HepG2 (cell line): ENCODE measurements around the gene PLCL2. TPM values are rescaled to one million over a fixed set of nuclear protein-coding genes. Genes with fewer than 3 reads are reported as not detected.

Experiments
- ATAC-seq: fragments of 200-7000 bp; cut with Tn5 transposase; 3 replicates; pipeline ENCODE4 v1.9.1; 2020; ENCODE audit warnings: mild to moderate bottlenecking, moderate library complexity
- BruUV-seq: library from RNA; stranded (reverse); fragments of 400-500 nt; replicated peaks from 2 replicates; lab custom pipeline; 2021; lab: Mats Ljungman, UMichigan
- CTCF ChIA-PET: fragments of 300-600 bp; formaldehyde crosslinking; extraction: SDS; loops from one replicate; lab custom pipeline; 2021; ENCODE audit warnings: low total read pairs, inconsistent platforms, low intra/inter-chr PET ratio; lab: Yijun Ruan, JAX
- POLR2A ChIA-PET: fragments of 350-600 bp; sonication (Branson Sonifier 250); formaldehyde crosslinking; loops from one replicate; lab custom pipeline; 2020; ENCODE audit warnings: antibody characterized with exemption, inconsistent platforms; lab: Yijun Ruan, JAX
- DNase-seq: peaks from one replicate; pipeline ENCODE4 v3.0.0-alpha.2; 2015; ENCODE audit warnings: low spot score
- FAIRE-seq: peaks from 3 replicates; lab custom pipeline; 2011; peaks lifted over from hg19 to GRCh38; lab: Jason Lieb, UNC
- H2AFZ ChIP-seq: one replicate; pipeline ENCODE4 v1.6.1; 2011; ENCODE audit warnings: low read length, inconsistent platforms
- H3K27ac ChIP-seq: fragments of 300-600 bp; 3 replicates; pipeline ENCODE4 v1.8.0; 2011; ENCODE audit warnings: mixed run types, mild to moderate bottlenecking, mixed read lengths, low read length, inconsistent platforms; ENCODE audit not compliant: insufficient read depth; ENCODE audit errors: extremely low read length
- H3K27me3 ChIP-seq, 2 experiments: fragments of 200-600 bp in 1 of 2; 2 replicates in 1 of 2; 3 replicates in 1 of 2; pipeline versions ENCODE4 v1.6.0 to v1.8.0; 2011; ENCODE audit warnings: low read length in 2 of 2, mild to moderate bottlenecking in 2 of 2, moderate library complexity in 2 of 2, inconsistent platforms in 1 of 2; ENCODE audit not compliant: insufficient read depth in 2 of 2, control insufficient read depth in 1 of 2
- H3K36me3 ChIP-seq, 2 experiments: fragments of 200-600 bp in 1 of 2; replicated peaks in 1 of 2; 2 replicates in 1 of 2; 3 replicates in 1 of 2; pipeline versions ENCODE4 v1.5.1 to v1.8.0; 2011; ENCODE audit warnings: low read length in 2 of 2, inconsistent platforms in 1 of 2; ENCODE audit not compliant: insufficient read depth in 2 of 2, control insufficient read depth in 1 of 2
- H3K4me1 ChIP-seq: 2 replicates; pipeline ENCODE4 v1.5.1; 2012; ENCODE audit warnings: low read length, inconsistent platforms; ENCODE audit not compliant: insufficient read depth
- H3K4me2 ChIP-seq: 2 replicates; pipeline ENCODE4 v1.6.0; 2011; ENCODE audit warnings: low read depth, low read length, inconsistent platforms
- H3K4me3 ChIP-seq, 3 experiments: fragments of 200-600 bp in 1 of 3; sonication (generic), shearing (Covaris generic) in 1 of 3; replicated peaks in 1 of 3; 2 replicates each; pipeline ENCODE4 v1.5.1; 2011 to 2016; ENCODE audit warnings: low read length in 3 of 3, inconsistent platforms in 2 of 3, low read depth in 2 of 3, mild to moderate bottlenecking in 2 of 3, control low read depth in 1 of 3, mixed read lengths in 1 of 3; ENCODE audit not compliant: insufficient read depth in 1 of 3
- H3K79me2 ChIP-seq: one replicate; pipeline ENCODE4 v1.6.1; 2011; ENCODE audit warnings: low read length, inconsistent platforms; ENCODE audit not compliant: insufficient read depth
- H3K9ac ChIP-seq: 2 replicates; pipeline ENCODE4 v1.6.0; 2011; ENCODE audit warnings: mild to moderate bottlenecking, low read depth, low read length, inconsistent platforms; ENCODE audit not compliant: insufficient read depth
- H3K9me3 ChIP-seq: 2 replicates; pipeline ENCODE4 v1.5.1; 2012; ENCODE audit warnings: mild to moderate bottlenecking, low read length
- H4K20me1 ChIP-seq: 2 replicates; pipeline ENCODE4 v1.6.0; 2011; ENCODE audit warnings: inconsistent platforms, mild to moderate bottlenecking, low read length, moderate library complexity; ENCODE audit not compliant: insufficient read depth
- HMGXB3 ChIP-seq: sonication (generic); formaldehyde crosslinking; IDR thresholded peaks from 2 replicates; pipeline ENCODE4 v1.4.0; 2020; ENCODE audit warnings: missing genetic modification reagents, borderline replicate concordance
- RAD51 ChIP-seq: fragments of 450-650 bp; IDR thresholded peaks from 2 replicates; pipeline ENCODE4 v1.6.1; 2016; ENCODE audit warnings: borderline replicate concordance
- RORA ChIP-seq: sonication (generic); formaldehyde crosslinking; IDR thresholded peaks from 2 replicates; pipeline ENCODE4 v1.5.0; 2020; ENCODE audit warnings: mild to moderate bottlenecking, missing genetic modification reagents, moderate library complexity
- SYNCRIP ChIP-seq: fragments of 200-400 bp; formaldehyde crosslinking; IDR thresholded peaks from 2 replicates; pipeline ENCODE4 v1.6.1; 2018; ENCODE audit warnings: mild to moderate bottlenecking, low read depth, low read length; ENCODE audit not compliant: insufficient read depth
- U2AF2 ChIP-seq: fragments of 200-400 bp; formaldehyde crosslinking; IDR thresholded peaks from 2 replicates; pipeline ENCODE4 v1.6.1; 2017; ENCODE audit warnings: low read depth, mild to moderate bottlenecking, low read length
- UBTF ChIP-seq: sonication (generic); formaldehyde crosslinking; IDR thresholded peaks from 2 replicates; pipeline ENCODE4 v1.4.0; 2020; ENCODE audit warnings: mild to moderate bottlenecking, missing genetic modification reagents
- ZNF280B ChIP-seq: sonication (generic); formaldehyde crosslinking; IDR thresholded peaks from 2 replicates; pipeline ENCODE4 v1.5.0; 2020; ENCODE audit warnings: missing genetic modification reagents, mild to moderate bottlenecking, borderline replicate concordance
- ZSCAN9 ChIP-seq: IDR thresholded peaks from 2 replicates; pipeline ENCODE4 v1.6.1; 2016; ENCODE audit warnings: borderline replicate concordance
- WGBS: methylation state at CpG from one replicate; pipeline ENCODE4 v1.1.6; 2017; ENCODE audit warnings: low lambda C conversion rate; 5-methylcytosine and 5-hydroxymethylcytosine counted together
- in situ Hi-C: cut with HindIII; loops from 2 replicates; pipeline ENCODE4 v1.10.0; 2017; ENCODE audit warnings: low pct_unique_long_range_greater_than_20kb; ENCODE audit not compliant: extremely low pct_ligation_motif_present
- intact Hi-C: fragments of 100-400 bp; cut with micrococcal nuclease; formaldehyde crosslinking; loops from one replicate; pipeline ENCODE4 v1.10.0; 2022; ENCODE audit not compliant: unreplicated experiment
- polyA plus RNA-seq, 8 experiments: library from polyadenylated mRNA; depleted of rRNA in 3 of 8; stranded (reverse) in 7 of 8; unstranded in 1 of 8; fragments of >200 nt; fragmentation: Illumina TruSeq in 4 of 8; extraction: Trizol in 4 of 8; gene quantifications; 2 replicates each; pipeline versions ENCODE4 v1.2.1 to v1.2.3, GENCODE V29; 2011 to 2016; ENCODE audit warnings: low read depth in 4 of 8, missing spikeins in 1 of 8, mixed read lengths in 1 of 8; ENCODE audit not compliant: insufficient read depth in 1 of 8
- total RNA-seq, 5 experiments: library from RNA; depleted of rRNA; stranded (reverse); fragments of >200 nt; fragmentation: Illumina TruSeq; extraction: Trizol; gene quantifications; 2 replicates each; pipeline ENCODE4 v1.2.3, GENCODE V29; 2016; ENCODE audit warnings: low read depth in 1 of 5
- TF ChIP-seq, protein P1 (sequence below): IDR thresholded peaks from 2 replicates; pipeline ENCODE4 v1.6.1; 2016; ENCODE audit warnings: control low read depth
- TF ChIP-seq, protein P2 (sequence below): sonication (generic); formaldehyde crosslinking; IDR thresholded peaks from 2 replicates; pipeline ENCODE4 v1.4.0; 2020; ENCODE audit warnings: missing genetic modification reagents, mild to moderate bottlenecking, borderline replicate concordance

The PLCL2 gene
- total and polyA plus RNA-seq, 2 of the 13 experiments (the other 11 are each of a cell fraction or from before 2014, with no cell fraction given) = not detected

GRCh38 chr3:17047162-17047561, 162.4 kb downstream of the PLCL2 start:
- CTCF ChIA-PET = no interaction called here
- in situ Hi-C loops = loop anchor here (25.0 kb wide), 1 partner anchor 435 kb away; the partner anchor contains the start of gene DAZL
- no TSS peak for BruUV-seq
- TF ChIP-seq RAD51 (no peak), ZNF280B (CRISPR knock-in tag) (no peak), HMGXB3 (CRISPR knock-in tag) (no peak), SYNCRIP (no peak), U2AF2 (no peak), UBTF (no peak), RORA (CRISPR knock-in tag) (no peak), ZSCAN9 (CRISPR knock-in tag) (no peak)
- TF ChIP-seq, protein P1, sequence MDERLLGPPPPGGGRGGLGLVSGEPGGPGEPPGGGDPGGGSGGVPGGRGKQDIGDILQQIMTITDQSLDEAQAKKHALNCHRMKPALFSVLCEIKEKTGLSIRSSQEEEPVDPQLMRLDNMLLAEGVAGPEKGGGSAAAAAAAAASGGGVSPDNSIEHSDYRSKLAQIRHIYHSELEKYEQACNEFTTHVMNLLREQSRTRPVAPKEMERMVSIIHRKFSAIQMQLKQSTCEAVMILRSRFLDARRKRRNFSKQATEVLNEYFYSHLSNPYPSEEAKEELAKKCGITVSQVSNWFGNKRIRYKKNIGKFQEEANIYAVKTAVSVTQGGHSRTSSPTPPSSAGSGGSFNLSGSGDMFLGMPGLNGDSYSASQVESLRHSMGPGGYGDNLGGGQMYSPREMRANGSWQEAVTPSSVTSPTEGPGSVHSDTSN = no peak
- TF ChIP-seq, protein P2, sequence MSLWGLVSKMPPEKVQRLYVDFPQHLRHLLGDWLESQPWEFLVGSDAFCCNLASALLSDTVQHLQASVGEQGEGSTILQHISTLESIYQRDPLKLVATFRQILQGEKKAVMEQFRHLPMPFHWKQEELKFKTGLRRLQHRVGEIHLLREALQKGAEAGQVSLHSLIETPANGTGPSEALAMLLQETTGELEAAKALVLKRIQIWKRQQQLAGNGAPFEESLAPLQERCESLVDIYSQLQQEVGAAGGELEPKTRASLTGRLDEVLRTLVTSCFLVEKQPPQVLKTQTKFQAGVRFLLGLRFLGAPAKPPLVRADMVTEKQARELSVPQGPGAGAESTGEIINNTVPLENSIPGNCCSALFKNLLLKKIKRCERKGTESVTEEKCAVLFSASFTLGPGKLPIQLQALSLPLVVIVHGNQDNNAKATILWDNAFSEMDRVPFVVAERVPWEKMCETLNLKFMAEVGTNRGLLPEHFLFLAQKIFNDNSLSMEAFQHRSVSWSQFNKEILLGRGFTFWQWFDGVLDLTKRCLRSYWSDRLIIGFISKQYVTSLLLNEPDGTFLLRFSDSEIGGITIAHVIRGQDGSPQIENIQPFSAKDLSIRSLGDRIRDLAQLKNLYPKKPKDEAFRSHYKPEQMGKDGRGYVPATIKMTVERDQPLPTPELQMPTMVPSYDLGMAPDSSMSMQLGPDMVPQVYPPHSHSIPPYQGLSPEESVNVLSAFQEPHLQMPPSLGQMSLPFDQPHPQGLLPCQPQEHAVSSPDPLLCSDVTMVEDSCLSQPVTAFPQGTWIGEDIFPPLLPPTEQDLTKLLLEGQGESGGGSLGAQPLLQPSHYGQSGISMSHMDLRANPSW (CRISPR knock-in tag) = no peak

More at GRCh38 chr3:17047162-17047561, 162.4 kb downstream of the PLCL2 start:
- POLR2A ChIA-PET = no interaction called here
- no peak overlapping the region for H3K4me2 ChIP-seq
- no peak overlapping the region for H3K9ac ChIP-seq
- H3K9me3 ChIP-seq = no peaks in the 10 kb centered on the region
- FAIRE-seq (no peak), DNase-seq (no peak), ATAC-seq (no peak)
- no peaks in the 10 kb centered on the region for H3K36me3 ChIP-seq
- H4K20me1 ChIP-seq = no peaks in the 10 kb centered on the region
- H3K27ac ChIP-seq = no peak overlapping the region
- no peak overlapping the region for H3K4me3 ChIP-seq
- 32% methylated on average over 4 of the region's 4 CpGs for WGBS
- H3K4me1 ChIP-seq = no peaks in the 10 kb centered on the region
- H3K79me2 ChIP-seq = no peaks in the 10 kb centered on the region
- H3K27me3 ChIP-seq = no peaks in the 10 kb centered on the region; a peak in 1 of 5 replicates
- no peak overlapping the region for H2AFZ ChIP-seq
- intact Hi-C loops = no loop called here
